Measurements from ENCODE around the gene YIPF2.

GRCh38 chr19:10945264-10945663, 16.8 kb upstream of the YIPF2 start:
- TF ChIP-seq, protein P1, sequence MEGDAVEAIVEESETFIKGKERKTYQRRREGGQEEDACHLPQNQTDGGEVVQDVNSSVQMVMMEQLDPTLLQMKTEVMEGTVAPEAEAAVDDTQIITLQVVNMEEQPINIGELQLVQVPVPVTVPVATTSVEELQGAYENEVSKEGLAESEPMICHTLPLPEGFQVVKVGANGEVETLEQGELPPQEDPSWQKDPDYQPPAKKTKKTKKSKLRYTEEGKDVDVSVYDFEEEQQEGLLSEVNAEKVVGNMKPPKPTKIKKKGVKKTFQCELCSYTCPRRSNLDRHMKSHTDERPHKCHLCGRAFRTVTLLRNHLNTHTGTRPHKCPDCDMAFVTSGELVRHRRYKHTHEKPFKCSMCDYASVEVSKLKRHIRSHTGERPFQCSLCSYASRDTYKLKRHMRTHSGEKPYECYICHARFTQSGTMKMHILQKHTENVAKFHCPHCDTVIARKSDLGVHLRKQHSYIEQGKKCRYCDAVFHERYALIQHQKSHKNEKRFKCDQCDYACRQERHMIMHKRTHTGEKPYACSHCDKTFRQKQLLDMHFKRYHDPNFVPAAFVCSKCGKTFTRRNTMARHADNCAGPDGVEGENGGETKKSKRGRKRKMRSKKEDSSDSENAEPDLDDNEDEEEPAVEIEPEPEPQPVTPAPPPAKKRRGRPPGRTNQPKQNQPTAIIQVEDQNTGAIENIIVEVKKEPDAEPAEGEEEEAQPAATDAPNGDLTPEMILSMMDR (IDR thresholded peaks at IDR 0.05; ENCODE audit: borderline replicate concordance, extremely low read depth, low read length, poor library complexity, severe bottlenecking): no peak
- TF ChIP-seq EZH2 (IDR thresholded peaks at IDR 0.05; ENCODE audit: borderline replicate concordance, low read depth, low read length, severe bottlenecking): no peak
